Stomach (tissue), 4 donors: ENCODE measurements around the gene SUCLG2.

Experiments
- POLR2A ChIP-seq, 4 donors: fragments of 450-650 bp; IDR thresholded peaks; one replicate each; pipeline ENCODE4 v1.6.1; 2016; ENCODE audit warnings: antibody characterized with exemption in 4 of 4, control low read depth in 2 of 4, mild to moderate bottlenecking in 1 of 4, moderate library complexity in 1 of 4
- TF ChIP-seq, protein P1 (sequence below), 7 experiments: fragments of 450-650 bp in 4 of 7; fragments of 200-600 bp in 3 of 7; sonication (generic) in 3 of 7; IDR thresholded peaks; one replicate each; pipeline ENCODE4 v1.5.1; 2016 to 2019; ENCODE audit warnings: antibody characterized with exemption in 7 of 7, control low read depth in 2 of 7, mild to moderate bottlenecking in 1 of 7

DNA sequence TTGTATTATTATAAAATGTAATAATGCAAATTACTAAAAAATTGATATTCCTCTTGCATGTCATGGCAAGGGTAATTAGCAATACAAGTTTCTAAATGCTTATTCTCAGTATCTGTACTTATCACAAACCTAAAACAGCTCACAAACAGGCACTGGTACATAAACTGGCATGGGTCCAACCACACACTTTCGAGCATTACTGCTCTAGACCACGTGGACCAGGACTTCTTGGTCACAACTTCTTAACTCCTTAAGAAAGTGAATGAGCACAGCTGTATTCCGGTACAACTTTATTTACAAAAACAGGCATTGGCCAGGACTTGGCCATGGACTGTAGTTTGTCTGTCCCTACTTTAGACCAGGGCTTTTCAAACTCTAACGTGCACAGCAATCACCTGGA lies 173.3 kb downstream of the SUCLG2 start:
- no peak for TF ChIP-seq POLR2A (IDR thresholded peaks at IDR 0.05)
- TF ChIP-seq, protein P1, sequence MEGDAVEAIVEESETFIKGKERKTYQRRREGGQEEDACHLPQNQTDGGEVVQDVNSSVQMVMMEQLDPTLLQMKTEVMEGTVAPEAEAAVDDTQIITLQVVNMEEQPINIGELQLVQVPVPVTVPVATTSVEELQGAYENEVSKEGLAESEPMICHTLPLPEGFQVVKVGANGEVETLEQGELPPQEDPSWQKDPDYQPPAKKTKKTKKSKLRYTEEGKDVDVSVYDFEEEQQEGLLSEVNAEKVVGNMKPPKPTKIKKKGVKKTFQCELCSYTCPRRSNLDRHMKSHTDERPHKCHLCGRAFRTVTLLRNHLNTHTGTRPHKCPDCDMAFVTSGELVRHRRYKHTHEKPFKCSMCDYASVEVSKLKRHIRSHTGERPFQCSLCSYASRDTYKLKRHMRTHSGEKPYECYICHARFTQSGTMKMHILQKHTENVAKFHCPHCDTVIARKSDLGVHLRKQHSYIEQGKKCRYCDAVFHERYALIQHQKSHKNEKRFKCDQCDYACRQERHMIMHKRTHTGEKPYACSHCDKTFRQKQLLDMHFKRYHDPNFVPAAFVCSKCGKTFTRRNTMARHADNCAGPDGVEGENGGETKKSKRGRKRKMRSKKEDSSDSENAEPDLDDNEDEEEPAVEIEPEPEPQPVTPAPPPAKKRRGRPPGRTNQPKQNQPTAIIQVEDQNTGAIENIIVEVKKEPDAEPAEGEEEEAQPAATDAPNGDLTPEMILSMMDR (IDR thresholded peaks at IDR 0.05): no peak
